GM06990 (cell line): Measurements from ENCODE around the gene ZNF92.
"Not testable (repeated sequence)": the region's sequence is repeated elsewhere in the genome, so short reads cannot be mapped to it uniquely, and the experiment has no call there.

Source experiments
- DNase-seq: peaks from one replicate; pipeline ENCODE4 v3.0.0-alpha.2; 2011; ENCODE audit not compliant: insufficient read length; ENCODE audit errors: extremely low read depth
- H3K27me3 ChIP-seq: replicated peaks from 2 replicates; pipeline ENCODE4 v1.6.0; 2011; ENCODE audit warnings: low read length; ENCODE audit not compliant: control insufficient read depth, insufficient read depth
- H3K36me3 ChIP-seq: 2 replicates; pipeline ENCODE4 v1.5.1; 2011; ENCODE audit warnings: low read length; ENCODE audit not compliant: control insufficient read depth, insufficient read depth
- H3K4me3 ChIP-seq: replicated peaks from 2 replicates; pipeline ENCODE4 v1.5.1; 2011; ENCODE audit warnings: low read depth, mild to moderate bottlenecking, control low read depth, low read length
- TF ChIP-seq, protein P1 (sequence below): IDR thresholded peaks from 2 replicates; pipeline ENCODE4 v1.5.1; 2011; ENCODE audit warnings: low read length, control low read depth, mild to moderate bottlenecking, inconsistent platforms; ENCODE audit not compliant: insufficient read depth, poor library complexity, severe bottlenecking

The ZNF92 gene

DNA sequence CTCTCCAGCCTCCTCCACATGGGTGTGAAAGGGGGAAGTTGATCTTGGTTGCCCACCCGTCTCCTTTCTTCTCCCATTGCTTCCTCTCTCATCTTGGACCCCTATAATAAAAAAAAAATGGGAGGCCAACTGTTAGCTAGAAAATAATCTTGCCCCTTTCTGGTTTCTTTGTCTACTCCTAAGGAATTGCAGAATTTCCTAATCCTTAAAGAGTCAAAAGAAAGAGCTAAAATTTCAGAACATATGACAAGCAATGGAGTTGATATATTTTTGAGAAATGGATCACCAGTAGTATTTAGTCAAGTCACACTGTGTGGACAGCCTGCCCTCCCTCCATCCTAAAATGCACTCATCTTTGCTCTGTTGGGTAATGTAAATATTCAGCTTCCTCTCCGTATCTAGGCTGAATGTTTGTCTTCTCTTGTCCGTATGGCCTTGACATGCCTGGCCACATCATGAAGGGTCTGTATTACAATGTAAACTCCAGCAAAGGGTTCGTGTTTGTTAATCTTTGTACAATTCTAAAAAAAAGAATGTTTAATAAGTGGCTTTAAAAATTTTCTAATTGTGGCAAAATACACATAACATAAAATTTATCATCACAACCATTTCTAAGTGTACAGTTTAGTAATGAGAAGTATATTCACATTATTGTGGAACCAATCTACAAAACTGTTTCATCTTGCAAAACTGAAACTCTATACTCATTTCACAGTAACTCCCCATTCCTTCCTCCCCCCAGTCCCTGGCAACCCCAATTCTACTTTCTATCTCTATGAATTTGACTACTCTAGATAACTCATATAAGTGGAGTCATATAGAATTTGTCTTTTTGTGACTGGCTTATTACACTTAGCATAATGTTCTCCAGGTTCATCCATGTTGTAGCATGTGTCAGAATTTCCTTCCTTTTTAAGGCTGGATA lies 71.5 kb downstream of the ZNF92 start:
- H3K27me3 ChIP-seq, result no peaks in the 10 kb centered on the region
- H3K36me3 ChIP-seq, result no peaks in the 10 kb centered on the region
- TF ChIP-seq, protein P1, sequence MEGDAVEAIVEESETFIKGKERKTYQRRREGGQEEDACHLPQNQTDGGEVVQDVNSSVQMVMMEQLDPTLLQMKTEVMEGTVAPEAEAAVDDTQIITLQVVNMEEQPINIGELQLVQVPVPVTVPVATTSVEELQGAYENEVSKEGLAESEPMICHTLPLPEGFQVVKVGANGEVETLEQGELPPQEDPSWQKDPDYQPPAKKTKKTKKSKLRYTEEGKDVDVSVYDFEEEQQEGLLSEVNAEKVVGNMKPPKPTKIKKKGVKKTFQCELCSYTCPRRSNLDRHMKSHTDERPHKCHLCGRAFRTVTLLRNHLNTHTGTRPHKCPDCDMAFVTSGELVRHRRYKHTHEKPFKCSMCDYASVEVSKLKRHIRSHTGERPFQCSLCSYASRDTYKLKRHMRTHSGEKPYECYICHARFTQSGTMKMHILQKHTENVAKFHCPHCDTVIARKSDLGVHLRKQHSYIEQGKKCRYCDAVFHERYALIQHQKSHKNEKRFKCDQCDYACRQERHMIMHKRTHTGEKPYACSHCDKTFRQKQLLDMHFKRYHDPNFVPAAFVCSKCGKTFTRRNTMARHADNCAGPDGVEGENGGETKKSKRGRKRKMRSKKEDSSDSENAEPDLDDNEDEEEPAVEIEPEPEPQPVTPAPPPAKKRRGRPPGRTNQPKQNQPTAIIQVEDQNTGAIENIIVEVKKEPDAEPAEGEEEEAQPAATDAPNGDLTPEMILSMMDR, result no peak
- H3K4me3 ChIP-seq, result no peak overlapping the region
- no peak for DNase-seq

DNA sequence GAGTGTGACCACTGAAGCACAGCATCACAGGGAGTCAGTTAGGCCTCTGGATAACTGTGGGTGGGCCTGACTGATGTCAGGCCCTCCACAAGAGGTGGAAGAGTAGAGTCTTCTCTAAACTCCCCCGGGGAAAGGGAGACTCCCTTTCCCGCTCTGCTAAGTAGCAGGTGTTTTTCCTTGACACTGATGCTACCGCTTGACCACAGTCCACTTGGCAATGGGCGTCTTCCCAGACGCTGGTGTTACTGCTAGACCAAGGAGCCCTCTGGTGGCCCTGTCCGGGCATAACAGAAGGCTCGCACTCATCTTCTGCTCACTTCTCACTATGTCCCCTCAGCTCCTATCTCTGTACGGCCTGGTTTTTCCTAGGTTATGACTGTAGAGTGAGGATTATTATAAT lies 73.4 kb downstream of the ZNF92 start:
- not testable (repeated sequence) for H3K27me3 ChIP-seq, H3K36me3 ChIP-seq, DNase-seq, H3K4me3 ChIP-seq
- TF ChIP-seq, protein P1, result peak; percentile 22

DNA sequence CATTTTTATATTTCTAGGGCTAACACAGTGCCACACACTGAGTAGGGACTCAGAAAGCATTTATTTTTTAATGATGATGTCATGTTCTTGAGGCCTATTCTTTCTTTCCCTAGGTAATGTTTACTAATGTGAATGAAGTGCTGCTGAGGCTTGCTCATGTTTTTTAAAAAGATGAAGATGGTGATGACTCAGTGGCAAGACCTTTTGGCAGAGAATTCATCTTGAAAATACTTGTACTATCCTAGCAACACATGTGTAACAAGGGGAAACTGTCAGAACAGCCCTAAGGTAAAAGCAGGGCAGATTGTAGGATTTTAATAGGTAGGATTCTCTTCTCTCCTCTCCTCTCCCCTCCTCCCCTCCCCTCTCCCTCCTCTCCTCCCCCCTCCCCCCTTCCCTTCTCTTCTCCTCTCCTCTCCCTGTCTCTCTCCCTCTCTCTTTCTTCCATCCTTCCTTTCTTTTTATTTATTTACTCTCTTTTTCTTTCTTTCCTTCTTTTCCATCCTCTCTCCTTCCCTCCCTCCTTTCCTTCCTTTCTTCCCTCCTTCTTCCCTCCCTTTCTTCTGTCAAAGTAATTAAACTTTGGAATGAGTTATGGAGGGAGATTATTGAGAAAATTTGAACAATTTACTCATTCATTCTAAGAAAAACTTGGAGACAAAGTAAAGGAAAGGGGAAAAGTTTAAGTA lies 75.3 kb downstream of the ZNF92 start:
- no peak overlapping the region for H3K4me3 ChIP-seq
- TF ChIP-seq, protein P1, result no peak
- H3K36me3 ChIP-seq, result no peaks in the 10 kb centered on the region
- no peak for DNase-seq
- H3K27me3 ChIP-seq, result no peaks in the 10 kb centered on the region

DNA sequence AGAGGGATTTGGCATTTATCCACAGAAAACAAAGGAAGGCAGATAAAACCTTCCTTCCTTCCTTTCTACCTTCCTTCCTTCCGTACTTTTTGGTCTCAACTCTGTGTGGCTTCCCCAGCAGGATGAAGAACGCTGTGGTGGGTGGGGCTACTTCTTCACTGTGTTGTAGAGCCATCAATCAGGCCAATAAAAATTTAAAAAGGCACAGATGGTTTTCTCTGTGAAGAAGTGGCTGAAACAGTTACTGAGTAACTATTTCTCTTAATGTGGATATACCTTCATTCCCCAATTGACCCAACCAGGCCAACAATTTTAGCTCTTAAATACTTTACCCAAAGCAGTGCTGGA lies 75.8 kb downstream of the ZNF92 start:
- H3K4me3 ChIP-seq, result no peak overlapping the region
- DNase-seq, result no peak
- no peaks in the 10 kb centered on the region for H3K27me3 ChIP-seq
- TF ChIP-seq, protein P1, result no peak
- no peaks in the 10 kb centered on the region for H3K36me3 ChIP-seq
